C1 segment of cervical spinal cord (tissue), 14 donors: ENCODE measurements around the gene ST3GAL6.
A peak's percentile ranks its signal among the peaks of the same experiment; 100 is the strongest.

ENCODE experiments used
- DNase-seq, 14 donors: peaks; one replicate each; lab custom pipeline; 2025; lab: John Stamatoyannopoulos, UW

The ST3GAL6 gene

GRCh38 chr3:98763076-98763475 lies at the start of gene ST3GAL6:
Gene ST3GAL6 (plus strand): TSS chr3:98763340. CDS start chr3:98768441, 5,101 bp downstream.
- peak in 1 of 14 donors; percentile 15 for DNase-seq

GRCh38 chr3:98713984-98714383 lies 49.2 kb upstream of the ST3GAL6 start:
- no peak for DNase-seq

GRCh38 chr3:98717584-98717983 lies 45.6 kb upstream of the ST3GAL6 start:
- DNase-seq: no peak

- no peak for DNase-seq
Measured at GRCh38 chr3:98718730-98719129, 44.4 kb upstream of the ST3GAL6 start.

- DNase-seq: no peak
Measured at GRCh38 chr3:98721776-98722175, 41.4 kb upstream of the ST3GAL6 start.

- DNase-seq: no peak
Measured at GRCh38 chr3:98722389-98722788, 40.8 kb upstream of the ST3GAL6 start.

GRCh38 chr3:98725352-98725751 lies 37.8 kb upstream of the ST3GAL6 start:
- DNase-seq: no peak

GRCh38 chr3:98726084-98726483 lies 37.1 kb upstream of the ST3GAL6 start:
- no peak for DNase-seq

- no peak for DNase-seq
Measured at GRCh38 chr3:98727638-98728037, 35.5 kb upstream of the ST3GAL6 start.

- DNase-seq: no peak
Measured at GRCh38 chr3:98728672-98729071, 34.5 kb upstream of the ST3GAL6 start.

- DNase-seq: peak in 2 of 14 donors; percentile 11 to 24
Measured at GRCh38 chr3:98730338-98730737, 32.8 kb upstream of the ST3GAL6 start.

- no peak for DNase-seq
Measured at GRCh38 chr3:98730886-98731537, 32.1 kb upstream of the ST3GAL6 start.

GRCh38 chr3:98731720-98732285 lies 31.3 kb upstream of the ST3GAL6 start:
- no peak for DNase-seq

- DNase-seq: peak in 13 of 14 donors; percentile 55 to 86 (median 80)
Measured at GRCh38 chr3:98732286-98733052, 30.7 kb upstream of the ST3GAL6 start.

GRCh38 chr3:98733053-98733811 lies 29.9 kb upstream of the ST3GAL6 start:
- peak in 8 of 14 donors; percentile 61 to 80 (median 70) for DNase-seq

GRCh38 chr3:98733812-98734281 lies 29.3 kb upstream of the ST3GAL6 start:
- DNase-seq: peak in 10 of 14 donors; percentile 5 to 45 (median 28)

- peak in 1 of 14 donors; percentile 45 for DNase-seq
Measured at GRCh38 chr3:98734306-98734705, 28.8 kb upstream of the ST3GAL6 start.

GRCh38 chr3:98734735-98735134 lies 28.4 kb upstream of the ST3GAL6 start:
- DNase-seq: peak in 1 of 14 donors; percentile 61

- no peak for DNase-seq
Measured at GRCh38 chr3:98735296-98735695, 27.8 kb upstream of the ST3GAL6 start.

GRCh38 chr3:98735761-98736269 lies 27.3 kb upstream of the ST3GAL6 start:
- DNase-seq: no peak

GRCh38 chr3:98737301-98737700 lies 25.8 kb upstream of the ST3GAL6 start:
- DNase-seq: no peak
